ENCODE measurements around the gene RAD54L. TPM values are rescaled to one million over a fixed set of nuclear protein-coding genes. Genes with fewer than 3 reads are reported as not detected.
A peak's percentile ranks its signal among the peaks of the same experiment; 100 is the strongest.
"Not testable (repeated sequence)": the region's sequence is repeated elsewhere in the genome, so short reads cannot be mapped to it uniquely, and the experiment has no call there.

The RAD54L gene
- total and polyA plus RNA-seq, 4 donors = 0.08 to 8.8 (median 0.51) TPM

DNA sequence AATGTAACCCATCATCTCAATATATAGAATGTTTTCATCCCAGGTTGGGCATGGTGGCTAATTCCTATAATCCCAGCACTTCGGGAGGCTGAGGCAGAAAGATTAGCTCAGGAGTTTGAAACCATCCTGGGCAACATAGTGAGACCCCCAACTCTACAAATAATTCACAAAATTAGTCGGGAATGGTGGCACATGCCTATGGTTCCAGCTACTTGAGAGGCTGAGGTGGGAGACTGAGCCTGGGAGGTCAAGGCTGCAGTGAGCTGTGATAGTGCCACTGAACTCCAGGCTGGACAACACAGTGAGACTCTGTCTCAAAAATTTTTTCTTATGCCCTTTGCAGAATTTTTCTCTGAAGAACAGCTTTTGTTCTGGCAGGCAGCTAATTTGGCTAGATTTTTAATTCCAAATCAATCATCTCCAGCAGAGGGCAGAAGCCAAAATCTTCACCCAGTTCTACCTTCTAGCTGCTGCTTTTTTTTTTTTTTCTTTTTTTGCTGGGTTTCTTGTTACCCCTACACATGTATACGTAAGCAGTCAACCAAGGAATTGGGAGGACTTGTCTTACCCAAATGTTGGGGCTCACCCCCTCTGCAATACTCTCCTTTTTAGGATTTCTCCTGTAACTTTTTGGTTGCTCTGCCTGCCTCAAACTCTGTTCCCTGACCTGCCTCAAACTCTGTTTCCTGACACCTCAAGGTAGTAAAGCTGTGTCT is 2.7 kb upstream of the RAD54L start:
- Histone ChIP-seq H3K9ac (ENCODE audit: low read depth in 1 of 2, low read length in 2 of 2) (no peak overlapping the region), H3K4me1 (ENCODE audit: control insufficient read depth in 4 of 4, insufficient read depth in 4 of 4, low read length in 3 of 4) (peaks cover 1 to 16% (median 9%) of the 10 kb centered on the region in 4 donors), H3K36me3 (ENCODE audit: control insufficient read depth in 4 of 4, insufficient read depth in 3 of 4, low read depth in 1 of 4, low read length in 3 of 4) (no peaks in the 10 kb centered on the region), H3K9me3 (ENCODE audit: control insufficient read depth in 4 of 4, low read length in 3 of 4) (no peaks in the 10 kb centered on the region), H3K4me3 (ENCODE audit: low read depth in 1 of 3, low read length in 3 of 3) (no peak overlapping the region), H3K27me3 (ENCODE audit: control insufficient read depth in 4 of 4, insufficient read depth in 4 of 4, low read length in 3 of 4) (no peaks in the 10 kb centered on the region), H3K27ac (ENCODE audit: low read depth in 1 of 2, low read length in 2 of 2) (no peak overlapping the region)
- no peak for DNase-seq (ENCODE audit: low spot score)
- 61% methylated on average over 3 of the region's 3 CpGs for WGBS
- TF ChIP-seq RXRA (IDR thresholded peaks at IDR 0.05) = no peak
- TF ChIP-seq RAD21 (IDR thresholded peaks at IDR 0.05) = peak; percentile 44 to 55
- TF ChIP-seq, protein P1, sequence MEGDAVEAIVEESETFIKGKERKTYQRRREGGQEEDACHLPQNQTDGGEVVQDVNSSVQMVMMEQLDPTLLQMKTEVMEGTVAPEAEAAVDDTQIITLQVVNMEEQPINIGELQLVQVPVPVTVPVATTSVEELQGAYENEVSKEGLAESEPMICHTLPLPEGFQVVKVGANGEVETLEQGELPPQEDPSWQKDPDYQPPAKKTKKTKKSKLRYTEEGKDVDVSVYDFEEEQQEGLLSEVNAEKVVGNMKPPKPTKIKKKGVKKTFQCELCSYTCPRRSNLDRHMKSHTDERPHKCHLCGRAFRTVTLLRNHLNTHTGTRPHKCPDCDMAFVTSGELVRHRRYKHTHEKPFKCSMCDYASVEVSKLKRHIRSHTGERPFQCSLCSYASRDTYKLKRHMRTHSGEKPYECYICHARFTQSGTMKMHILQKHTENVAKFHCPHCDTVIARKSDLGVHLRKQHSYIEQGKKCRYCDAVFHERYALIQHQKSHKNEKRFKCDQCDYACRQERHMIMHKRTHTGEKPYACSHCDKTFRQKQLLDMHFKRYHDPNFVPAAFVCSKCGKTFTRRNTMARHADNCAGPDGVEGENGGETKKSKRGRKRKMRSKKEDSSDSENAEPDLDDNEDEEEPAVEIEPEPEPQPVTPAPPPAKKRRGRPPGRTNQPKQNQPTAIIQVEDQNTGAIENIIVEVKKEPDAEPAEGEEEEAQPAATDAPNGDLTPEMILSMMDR (IDR thresholded peaks at IDR 0.05; ENCODE audit: low read depth, low read length, missing input control) = peak; percentile 39
- no peak for TF ChIP-seq HNF4G (IDR thresholded peaks at IDR 0.05)

DNA sequence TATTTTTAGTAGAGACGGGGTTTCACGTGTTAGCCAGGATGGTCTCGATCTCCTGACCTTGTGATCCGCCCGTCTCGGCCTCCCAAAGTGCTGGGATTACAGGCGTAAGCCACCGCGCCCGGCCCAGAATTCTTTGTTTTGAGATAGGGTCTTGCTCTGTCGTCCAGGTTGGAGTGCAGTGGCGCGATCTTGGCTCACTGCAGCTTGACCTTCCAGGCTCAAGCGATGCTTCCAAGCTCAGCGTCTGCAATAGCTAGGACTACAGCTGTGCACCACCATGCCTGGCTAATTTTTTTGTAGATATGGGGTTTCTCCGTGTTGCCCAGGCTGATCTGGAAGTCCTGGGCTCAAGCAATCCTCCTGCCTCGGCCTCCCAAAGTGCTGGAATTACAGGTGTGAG is 1.4 kb upstream of the RAD54L start:
- not testable (repeated sequence) for H3K27me3 ChIP-seq (ENCODE audit: control insufficient read depth in 4 of 4, insufficient read depth in 4 of 4, low read length in 3 of 4); H3K36me3 ChIP-seq (ENCODE audit: control insufficient read depth in 4 of 4, insufficient read depth in 3 of 4, low read depth in 1 of 4, low read length in 3 of 4); H3K27ac ChIP-seq (ENCODE audit: low read depth in 1 of 2, low read length in 2 of 2); H3K9ac ChIP-seq (ENCODE audit: low read depth in 1 of 2, low read length in 2 of 2); H3K4me3 ChIP-seq (ENCODE audit: low read depth in 1 of 3, low read length in 3 of 3); DNase-seq (ENCODE audit: low spot score); H3K9me3 ChIP-seq (ENCODE audit: control insufficient read depth in 4 of 4, low read length in 3 of 4)
- H3K4me1 ChIP-seq (ENCODE audit: control insufficient read depth in 4 of 4, insufficient read depth in 4 of 4, low read length in 3 of 4) = peaks cover 1 to 16% (median 9%) of the 10 kb centered on the region in 4 donors
- 94% methylated on average over 17 of the region's 17 CpGs for WGBS

DNA sequence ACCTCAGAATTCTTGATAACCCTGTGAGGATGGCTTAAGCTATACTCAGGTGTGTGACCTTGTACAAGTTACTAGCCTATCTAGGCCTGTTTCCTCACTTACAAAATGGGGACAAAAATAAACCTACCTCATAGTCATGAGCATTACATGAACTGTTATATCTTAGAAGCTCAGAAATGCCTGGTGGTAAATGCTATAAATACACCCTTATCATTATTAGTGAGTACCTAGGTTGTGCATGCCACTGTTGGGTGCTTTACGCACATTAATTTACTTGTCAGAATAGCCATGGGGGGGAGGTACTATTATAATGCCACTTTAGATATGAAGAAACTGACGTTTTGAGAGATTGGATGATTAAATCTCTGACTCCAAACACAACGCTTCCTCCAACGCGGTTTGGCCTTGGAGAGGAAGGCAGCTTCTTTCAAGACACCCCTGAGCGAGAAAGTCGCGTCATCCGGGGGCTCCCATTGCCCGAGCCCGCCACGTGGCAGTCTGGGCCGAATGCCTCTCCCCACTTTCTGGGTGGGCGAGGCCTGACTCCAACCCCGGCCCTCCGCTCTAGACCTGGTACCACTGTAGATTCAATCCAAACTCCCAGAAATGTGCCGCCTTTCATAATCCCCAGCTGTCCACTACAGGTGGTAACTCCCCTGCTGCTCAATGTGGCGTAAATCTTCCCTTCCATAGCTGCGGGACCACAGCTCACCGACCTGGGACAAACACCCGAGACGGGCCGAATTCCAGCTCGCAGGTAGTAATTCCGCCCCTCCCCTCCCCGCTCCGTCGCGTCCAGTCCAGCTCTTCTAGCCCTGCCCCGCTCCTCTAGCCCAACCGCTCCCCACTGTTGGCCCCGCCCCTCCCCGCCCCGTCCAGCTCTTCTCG is 771 bp upstream of the RAD54L start:
- H3K9me3 ChIP-seq (ENCODE audit: control insufficient read depth in 4 of 4, low read length in 3 of 4) = no peaks in the 10 kb centered on the region
- peaks cover 1 to 16% (median 9%) of the 10 kb centered on the region in 4 donors for H3K4me1 ChIP-seq (ENCODE audit: control insufficient read depth in 4 of 4, insufficient read depth in 4 of 4, low read length in 3 of 4)
- H3K27ac ChIP-seq (ENCODE audit: low read depth in 1 of 2, low read length in 2 of 2) = peak overlapping the region; percentile 10 to 51
- no peaks in the 10 kb centered on the region for H3K36me3 ChIP-seq (ENCODE audit: control insufficient read depth in 4 of 4, insufficient read depth in 3 of 4, low read depth in 1 of 4, low read length in 3 of 4)
- H3K4me3 ChIP-seq (ENCODE audit: low read depth in 1 of 3, low read length in 3 of 3) = peak overlapping the region; percentile 68 to 83 (median 74)
- peak overlapping the region; percentile 45 to 62 for H3K9ac ChIP-seq (ENCODE audit: low read depth in 1 of 2, low read length in 2 of 2)
- TF ChIP-seq RAD21 (IDR thresholded peaks at IDR 0.05) (no peak), TAF1 (conservative IDR thresholded peaks at IDR 0.05) (no peak), HNF4A (conservative IDR thresholded peaks at IDR 0.05) (no peak), YY1 (IDR thresholded peaks at IDR 0.05) (no peak), FOXA1 (IDR thresholded peaks at IDR 0.05) (no peak), NR2F2 (IDR thresholded peaks at IDR 0.05) (no peak), HNF4G (IDR thresholded peaks at IDR 0.05) (no peak), EGR1 (IDR thresholded peaks at IDR 0.05; ENCODE audit: low read depth in 2 of 2) (no peak), SP1 (IDR thresholded peaks at IDR 0.05) (no peak), GABPA (IDR thresholded peaks at IDR 0.05 in 1 of 2, conservative IDR thresholded peaks at IDR 0.05 in 1 of 2) (no peak)
- TF ChIP-seq, protein P1 (IDR thresholded peaks at IDR 0.05; ENCODE audit: low read depth, low read length, missing input control) = no peak
- WGBS = 8% methylated on average over 35 of the region's 35 CpGs
- no peaks in the 10 kb centered on the region for H3K27me3 ChIP-seq (ENCODE audit: control insufficient read depth in 4 of 4, insufficient read depth in 4 of 4, low read length in 3 of 4)
- no peak for DNase-seq (ENCODE audit: low spot score)
